ENCODE measurements around the gene FTH1.

DNA sequence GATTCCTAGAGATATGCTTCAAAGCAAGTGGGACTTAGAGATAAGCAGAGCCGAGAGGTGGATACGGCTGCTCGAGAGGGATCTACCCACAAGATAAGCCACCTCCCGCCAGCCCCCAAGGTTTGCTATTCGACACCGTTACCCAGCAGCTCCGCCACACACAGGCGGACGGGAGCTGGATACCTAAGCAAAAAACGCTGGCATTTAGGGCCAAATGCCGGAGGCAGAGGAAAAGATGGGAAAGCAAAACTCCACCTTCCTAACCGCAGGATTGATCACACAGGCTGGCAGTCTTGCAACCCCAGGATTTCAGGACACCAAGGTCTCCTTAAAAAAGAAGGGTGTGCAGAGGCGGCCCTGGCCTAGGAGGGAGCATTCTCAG is 709 bp downstream of the FTH1 start:
- TF ChIP-seq, protein P1, sequence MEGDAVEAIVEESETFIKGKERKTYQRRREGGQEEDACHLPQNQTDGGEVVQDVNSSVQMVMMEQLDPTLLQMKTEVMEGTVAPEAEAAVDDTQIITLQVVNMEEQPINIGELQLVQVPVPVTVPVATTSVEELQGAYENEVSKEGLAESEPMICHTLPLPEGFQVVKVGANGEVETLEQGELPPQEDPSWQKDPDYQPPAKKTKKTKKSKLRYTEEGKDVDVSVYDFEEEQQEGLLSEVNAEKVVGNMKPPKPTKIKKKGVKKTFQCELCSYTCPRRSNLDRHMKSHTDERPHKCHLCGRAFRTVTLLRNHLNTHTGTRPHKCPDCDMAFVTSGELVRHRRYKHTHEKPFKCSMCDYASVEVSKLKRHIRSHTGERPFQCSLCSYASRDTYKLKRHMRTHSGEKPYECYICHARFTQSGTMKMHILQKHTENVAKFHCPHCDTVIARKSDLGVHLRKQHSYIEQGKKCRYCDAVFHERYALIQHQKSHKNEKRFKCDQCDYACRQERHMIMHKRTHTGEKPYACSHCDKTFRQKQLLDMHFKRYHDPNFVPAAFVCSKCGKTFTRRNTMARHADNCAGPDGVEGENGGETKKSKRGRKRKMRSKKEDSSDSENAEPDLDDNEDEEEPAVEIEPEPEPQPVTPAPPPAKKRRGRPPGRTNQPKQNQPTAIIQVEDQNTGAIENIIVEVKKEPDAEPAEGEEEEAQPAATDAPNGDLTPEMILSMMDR (IDR thresholded peaks at IDR 0.05) = no peak
- no peak for TF ChIP-seq POLR2A (IDR thresholded peaks at IDR 0.05)

Measured in Peyer's patch (tissue), 4 donors.